CD14-positive monocyte (primary cell): ENCODE results near the gene GMDS. TPM values are rescaled to one million over a fixed set of nuclear protein-coding genes. Genes with fewer than 3 reads are reported as not detected.

Experiments
- DNase-seq, 3 donors: peaks; one replicate each; pipeline ENCODE4 v3.0.0-alpha.2; 2011 to 2022
- H2AFZ ChIP-seq: 2 replicates; pipeline ENCODE4 v1.6.0; 2012; ENCODE audit warnings: mild to moderate bottlenecking, low read depth, low read length, inconsistent platforms; ENCODE audit not compliant: insufficient read depth, poor library complexity, severe bottlenecking
- H3K27ac ChIP-seq, 2 donors: 1 replicate in 1 of 2; 2 replicates in 1 of 2; pipeline ENCODE4 v1.5.1; 2012 to 2013; ENCODE audit warnings: low read length in 2 of 2, control low read depth in 1 of 2, inconsistent platforms in 1 of 2, low read depth in 1 of 2, mild to moderate bottlenecking in 1 of 2
- H3K27me3 ChIP-seq, 2 donors: one replicate each; pipeline versions ENCODE4 v1.6.0 to v1.6.1; 2011 to 2013; ENCODE audit warnings: low read length in 2 of 2; ENCODE audit not compliant: control insufficient read depth in 2 of 2, insufficient read depth in 2 of 2
- H3K36me3 ChIP-seq, 2 donors: replicated peaks in 1 of 2; 1 replicate in 1 of 2; 2 replicates in 1 of 2; pipeline versions ENCODE4 v1.5.1 to v1.6.1; 2012 to 2013; ENCODE audit warnings: low read length in 2 of 2, control low read depth in 1 of 2, inconsistent platforms in 1 of 2, mild to moderate bottlenecking in 1 of 2; ENCODE audit not compliant: insufficient read depth in 2 of 2, control insufficient read depth in 1 of 2
- H3K4me1 ChIP-seq, 2 donors: 1 replicate in 1 of 2; 2 replicates in 1 of 2; pipeline versions ENCODE4 v1.5.1 to v1.6.1; 2012 to 2013; ENCODE audit warnings: low read length in 2 of 2, control low read depth in 1 of 2, inconsistent platforms in 1 of 2, mild to moderate bottlenecking in 1 of 2, moderate library complexity in 1 of 2; ENCODE audit not compliant: insufficient read depth in 2 of 2, control insufficient read depth in 1 of 2
- H3K4me2 ChIP-seq: replicated peaks from 2 replicates; pipeline ENCODE3; 2012; ENCODE audit warnings: low read length, moderate library complexity, mild to moderate bottlenecking; ENCODE audit not compliant: poor library complexity, severe bottlenecking; ENCODE audit errors: extremely low read depth
- H3K4me3 ChIP-seq, 3 experiments: fragments of 200-600 bp in 1 of 3; sonication (generic) in 1 of 3; replicated peaks in 1 of 3; 1 replicate in 2 of 3; 2 replicates in 1 of 3; pipeline ENCODE4 v1.5.1; 2011 to 2013; ENCODE audit warnings: low read length in 3 of 3, mild to moderate bottlenecking in 3 of 3, control low read depth in 2 of 3, low read depth in 2 of 3, inconsistent platforms in 1 of 3, moderate library complexity in 1 of 3
- H3K79me2 ChIP-seq: 2 replicates; pipeline ENCODE4 v1.6.0; 2012; ENCODE audit warnings: mild to moderate bottlenecking, control low read depth, inconsistent platforms, low read length, moderate library complexity; ENCODE audit not compliant: insufficient read depth
- H3K9ac ChIP-seq: 2 replicates; pipeline ENCODE4 v1.6.0; 2017; ENCODE audit warnings: low read length, mild to moderate bottlenecking; ENCODE audit not compliant: insufficient read depth, poor library complexity, severe bottlenecking
- H3K9me3 ChIP-seq, 2 donors: replicated peaks in 1 of 2; 1 replicate in 1 of 2; 2 replicates in 1 of 2; pipeline versions ENCODE4 v1.5.1 to v1.6.1; 2012 to 2013; ENCODE audit warnings: low read length in 2 of 2, control low read depth in 1 of 2; ENCODE audit not compliant: control insufficient read depth in 1 of 2, insufficient read depth in 1 of 2
- H4K20me1 ChIP-seq: 2 replicates; pipeline ENCODE4 v1.6.0; 2012; ENCODE audit warnings: mild to moderate bottlenecking, low read length, control low read depth, moderate library complexity; ENCODE audit not compliant: insufficient read depth
- H3K27ac Mint-ChIP-seq, 7 donors: one replicate each; pipeline ENCODE4 v1.8.0; 2020; ENCODE audit warnings: mild to moderate bottlenecking in 7 of 7, mixed read lengths in 7 of 7, moderate library complexity in 6 of 7, inconsistent platforms in 2 of 7
- H3K27me3 Mint-ChIP-seq, 3 donors: one replicate each; pipeline ENCODE4 v1.8.0; 2021 to 2022; ENCODE audit warnings: low read depth in 3 of 3, mild to moderate bottlenecking in 3 of 3, mixed read lengths in 3 of 3, moderate library complexity in 3 of 3, inconsistent platforms in 1 of 3
- H3K36me3 Mint-ChIP-seq, 2 donors: one replicate each; pipeline ENCODE4 v1.8.0; 2020; ENCODE audit warnings: mixed read lengths in 2 of 2, inconsistent platforms in 1 of 2, mild to moderate bottlenecking in 1 of 2
- H3K4me1 Mint-ChIP-seq: one replicate; pipeline ENCODE4 v1.8.0; 2020; ENCODE audit warnings: mild to moderate bottlenecking, mixed read lengths
- H3K4me3 Mint-ChIP-seq, 2 donors: one replicate each; pipeline ENCODE4 v1.8.0; 2020; ENCODE audit warnings: mild to moderate bottlenecking in 2 of 2, mixed read lengths in 2 of 2, moderate library complexity in 1 of 2
- H3K9me3 Mint-ChIP-seq, 7 donors: one replicate each; pipeline ENCODE4 v1.8.0; 2020 to 2022; ENCODE audit warnings: mixed read lengths in 7 of 7, mild to moderate bottlenecking in 6 of 7, moderate library complexity in 6 of 7, inconsistent platforms in 2 of 7
- CTCF ChIP-seq: fragments of 200-600 bp; IDR thresholded peaks from one replicate; pipeline ENCODE4 v1.8.0; 2022; ENCODE audit warnings: antibody characterized with exemption, mild to moderate bottlenecking
- WGBS: methylation state at CpG from one replicate; pipeline ENCODE4 v1.1.5; 2013; ENCODE audit warnings: missing lambda C conversion rate; ENCODE audit not compliant: insufficient coverage; 5-methylcytosine and 5-hydroxymethylcytosine counted together
- intact Hi-C, 2 donors: fragments of 100-400 bp; cut with micrococcal nuclease; formaldehyde crosslinking; loops; one replicate each; pipeline versions ENCODE4 v1.15.0 to v1.15.1; 2023
- polyA plus RNA-seq, 3 donors: library from polyadenylated mRNA; depleted of rRNA in 1 of 3; unstranded in 2 of 3; stranded (reverse) in 1 of 3; fragments of 300-500 nt in 2 of 3; fragments of >200 nt in 1 of 3; fragmentation: Illumina TruSeq in 2 of 3; gene quantifications; 1 replicate in 2 of 3; 2 replicates in 1 of 3; pipeline ENCODE4 v1.2.3, GENCODE V29; 2012 to 2021

Gene GMDS
- polyA plus RNA-seq, 3 donors: 10.5 to 19.9 (median 17.6) TPM

- intact Hi-C loops: loop anchor here in 1 of 2 donors (10.0 kb wide), 1 partner anchor 1173 kb away; the partner anchor contains the start of gene WRNIP1
- DNase-seq: no peak
- H3K4me1 Mint-ChIP-seq: peaks cover 6% of the 10 kb centered on the region
- no peaks in the 10 kb centered on the region for H3K36me3 ChIP-seq
- H3K4me3 ChIP-seq: no peak overlapping the region
- peaks cover 15 to 44% (median 22%) of the 10 kb centered on the region in 3 donors for H3K27me3 Mint-ChIP-seq
- H3K4me2 ChIP-seq: no peak overlapping the region
- peaks cover 0 to 4% (median 0%) of the 10 kb centered on the region in 7 donors for H3K9me3 Mint-ChIP-seq
- H3K4me1 ChIP-seq: peaks cover 5 to 7% of the 10 kb centered on the region in 2 donors
- peaks cover 0 to 31% of the 10 kb centered on the region in 2 donors for H3K27me3 ChIP-seq
- H3K27ac ChIP-seq: no peak overlapping the region
- no peak overlapping the region for H2AFZ ChIP-seq
- no peak overlapping the region for H3K27ac Mint-ChIP-seq
- TF ChIP-seq CTCF: no peak
- no peak overlapping the region for H3K9ac ChIP-seq
- WGBS: 89% methylated on average over 4 of the region's 6 CpGs
- no peaks in the 10 kb centered on the region for H4K20me1 ChIP-seq
- no peak overlapping the region for H3K4me3 Mint-ChIP-seq
- no peaks in the 10 kb centered on the region for H3K79me2 ChIP-seq
- no peaks in the 10 kb centered on the region for H3K36me3 Mint-ChIP-seq
- H3K9me3 ChIP-seq: no peaks in the 10 kb centered on the region
Measured at GRCh38 chr6:1591926-1592325, 653.5 kb downstream of the GMDS start.

GRCh38 chr6:1591243-1591642 is 654.2 kb downstream of the GMDS start:
- H3K4me1 Mint-ChIP-seq: peaks cover 2% of the 10 kb centered on the region
- no peak overlapping the region for H3K4me3 ChIP-seq
- peaks cover 0 to 24% of the 10 kb centered on the region in 2 donors for H3K27me3 ChIP-seq
- no peaks in the 10 kb centered on the region for H4K20me1 ChIP-seq
- peaks cover 2 to 4% of the 10 kb centered on the region in 2 donors for H3K4me1 ChIP-seq
- H3K9me3 Mint-ChIP-seq: peaks cover 0 to 4% (median 0%) of the 10 kb centered on the region in 7 donors
- no peak overlapping the region for H3K27ac ChIP-seq
- H3K4me3 Mint-ChIP-seq: no peak overlapping the region
- WGBS: 84% methylated on average over 5 of the region's 5 CpGs
- intact Hi-C loops: loop anchor here in 1 of 2 donors (10.0 kb wide), 1 partner anchor 1174 kb away; the partner anchor contains the start of gene WRNIP1
- no peaks in the 10 kb centered on the region for H3K79me2 ChIP-seq
- H3K4me2 ChIP-seq: no peak overlapping the region
- no peak overlapping the region for H3K9ac ChIP-seq
- no peak for DNase-seq
- TF ChIP-seq CTCF: no peak
- no peaks in the 10 kb centered on the region for H3K36me3 ChIP-seq
- H3K27me3 Mint-ChIP-seq: peaks cover 14 to 38% (median 18%) of the 10 kb centered on the region in 3 donors
- H2AFZ ChIP-seq: no peak overlapping the region
- no peak overlapping the region for H3K27ac Mint-ChIP-seq
- H3K9me3 ChIP-seq: no peaks in the 10 kb centered on the region
- H3K36me3 Mint-ChIP-seq: no peaks in the 10 kb centered on the region
